GM19193 (cell line): ENCODE measurements around the gene KCNMB1.

Source experiments
- POLR2A ChIP-seq: IDR thresholded peaks from 4 replicates; pipeline ENCODE4 v1.6.1; 2011; ENCODE audit not compliant: insufficient read depth, insufficient read length; ENCODE audit errors: extremely low read depth

Gene KCNMB1

DNA sequence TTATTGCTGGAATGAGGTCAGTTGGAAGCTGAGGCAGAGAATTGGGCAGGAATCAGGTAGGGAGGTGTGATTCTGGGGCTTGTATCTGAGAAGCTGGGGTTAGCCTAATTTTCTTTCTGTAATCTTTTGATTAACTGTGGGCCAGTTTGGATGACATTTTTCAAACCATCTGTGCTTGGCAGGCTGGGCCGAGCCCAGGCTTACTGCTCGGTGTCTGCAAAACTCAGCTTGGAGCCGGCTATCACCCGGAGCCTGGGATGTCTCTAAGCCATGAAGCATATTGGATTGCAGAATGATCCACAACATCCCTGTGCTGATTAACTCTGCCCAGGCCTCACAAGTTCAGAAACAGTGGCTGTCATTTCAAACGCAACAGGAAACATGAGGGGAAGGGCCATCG, 26.5 kb downstream of the KCNMB1 start:
- TF ChIP-seq POLR2A: no peak

- no peak for TF ChIP-seq POLR2A
Measured at GRCh38 chr5:170362102-170362501, 27.1 kb downstream of the KCNMB1 start.

DNA sequence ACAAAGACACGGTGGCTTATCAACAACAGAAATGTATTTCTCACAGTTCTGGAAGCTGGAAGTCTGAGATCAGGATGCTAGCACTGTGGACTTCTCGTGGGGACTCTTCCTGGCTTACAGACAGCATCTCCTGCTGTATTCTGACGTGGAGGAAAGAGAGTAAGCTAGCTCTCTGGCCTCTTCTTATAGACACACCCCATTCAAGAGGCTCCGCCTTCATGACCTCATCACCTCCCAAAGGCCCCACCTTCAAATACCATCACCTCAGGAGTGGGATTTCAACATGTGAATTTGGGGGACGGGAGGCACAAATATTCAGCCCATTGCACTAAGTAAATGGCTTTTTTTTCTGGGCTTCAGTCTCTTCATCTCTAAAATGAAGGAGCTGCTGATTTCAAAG, 27.6 kb downstream of the KCNMB1 start:
- no peak for TF ChIP-seq POLR2A

GRCh38 chr5:170361116-170361515, 28.1 kb downstream of the KCNMB1 start:
- no peak for TF ChIP-seq POLR2A

GRCh38 chr5:170360709-170361108, 28.5 kb downstream of the KCNMB1 start:
- TF ChIP-seq POLR2A: no peak

GRCh38 chr5:170357955-170358444, 31.2 kb downstream of the KCNMB1 start:
- TF ChIP-seq POLR2A: no peak

- no peak for TF ChIP-seq POLR2A
Measured at GRCh38 chr5:170355601-170356098, 33.5 kb downstream of the KCNMB1 start.

GRCh38 chr5:170353961-170354360, 35.2 kb downstream of the KCNMB1 start:
- no peak for TF ChIP-seq POLR2A

GRCh38 chr5:170353011-170353761, 36.0 kb downstream of the KCNMB1 start:
- no peak for TF ChIP-seq POLR2A

DNA sequence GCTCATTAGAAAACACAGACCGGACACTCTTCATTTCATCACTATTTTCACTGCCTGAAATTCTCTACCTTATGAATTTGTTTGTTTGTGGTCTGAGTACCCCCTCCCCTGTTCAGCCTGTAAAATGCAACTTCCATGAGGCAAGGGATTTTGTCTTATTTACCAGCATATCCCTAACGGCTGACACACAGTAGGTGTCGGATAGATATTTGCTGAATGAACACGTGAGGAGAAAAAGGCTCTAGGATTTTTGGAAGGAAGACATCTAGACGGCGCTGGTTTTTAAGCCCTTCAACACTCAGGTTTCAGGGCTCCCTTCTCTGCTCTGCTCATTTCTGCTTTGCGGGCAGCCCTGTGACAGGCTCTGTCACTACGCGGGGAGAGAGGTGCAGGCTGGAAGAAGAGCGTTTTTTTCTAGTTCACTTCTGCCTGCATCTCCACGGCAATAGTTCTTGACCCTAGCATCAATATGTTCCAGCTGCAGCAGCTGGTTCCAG, 41.0 kb downstream of the KCNMB1 start:
- no peak for TF ChIP-seq POLR2A

- TF ChIP-seq POLR2A: no peak
Measured at GRCh38 chr5:170347022-170347567, 42.1 kb downstream of the KCNMB1 start.

- no peak for TF ChIP-seq POLR2A
Measured at GRCh38 chr5:170345971-170346370, 43.2 kb downstream of the KCNMB1 start.

- TF ChIP-seq POLR2A: no peak
Measured at GRCh38 chr5:170343177-170343576, 46.0 kb downstream of the KCNMB1 start.

DNA sequence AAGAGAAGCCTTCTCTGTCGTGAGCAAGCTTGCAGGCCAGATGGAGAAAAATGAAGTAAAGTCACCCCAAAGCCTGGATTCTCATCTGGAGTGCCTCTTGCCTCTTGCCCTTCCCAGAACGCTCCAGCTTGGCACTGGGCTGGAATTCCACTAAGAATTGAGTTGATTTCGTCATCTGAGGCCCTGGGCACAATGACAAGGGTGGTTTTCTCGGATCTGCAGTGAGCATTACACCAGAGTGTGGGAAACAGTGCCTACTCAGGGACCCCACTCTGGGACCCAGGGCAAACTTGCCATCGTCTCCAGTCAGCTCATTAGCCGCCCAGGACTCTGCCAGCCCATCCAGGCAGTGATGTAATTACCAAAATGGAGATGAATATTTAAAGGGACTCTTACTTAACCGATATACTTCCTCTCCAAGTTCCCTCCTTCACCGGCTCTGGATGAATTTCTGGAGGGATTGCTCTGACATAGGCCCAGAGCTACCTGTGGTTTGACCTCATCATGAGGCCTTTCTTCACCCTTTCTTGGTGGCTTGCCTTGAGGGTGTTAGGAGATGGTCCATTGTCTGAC, 46.9 kb downstream of the KCNMB1 start:
- no peak for TF ChIP-seq POLR2A

DNA sequence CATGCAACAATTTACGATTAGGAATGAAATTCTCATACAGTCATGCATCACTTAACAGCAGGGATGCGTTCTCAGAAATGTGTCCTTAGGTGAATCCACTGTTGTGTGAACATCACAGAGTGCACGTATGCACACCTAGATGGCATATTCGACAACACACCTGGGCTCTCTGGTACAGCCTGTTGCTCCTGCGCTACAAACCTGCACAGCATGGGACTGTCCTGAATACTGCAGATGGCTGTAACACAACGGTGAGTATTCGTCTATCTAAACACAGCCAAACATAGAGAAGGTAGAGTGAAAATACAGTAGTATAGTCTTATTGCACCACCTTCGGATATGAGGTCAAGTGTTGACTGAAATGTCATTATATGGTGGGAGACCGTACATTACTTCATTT, 47.6 kb downstream of the KCNMB1 start:
- no peak for TF ChIP-seq POLR2A

DNA sequence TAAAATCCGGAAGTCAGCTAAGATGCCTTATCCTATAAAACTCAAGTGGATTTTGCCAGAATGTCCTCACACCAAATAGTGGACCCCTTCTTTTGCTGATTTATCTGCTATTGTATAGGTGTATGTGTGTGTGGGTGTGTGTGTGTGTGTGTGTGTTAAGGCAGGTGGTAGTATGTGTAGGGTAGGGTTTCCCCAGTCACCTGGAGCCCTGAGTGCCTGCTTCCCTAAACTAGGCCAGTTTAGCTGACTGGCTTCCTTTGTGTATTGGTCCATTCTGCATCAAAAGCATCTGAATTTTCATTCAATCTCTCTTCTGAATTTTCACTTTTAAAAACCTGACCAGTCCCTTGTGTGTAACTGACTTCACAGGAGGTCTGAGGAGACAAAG, 49.4 kb downstream of the KCNMB1 start:
- TF ChIP-seq POLR2A: no peak
